NCI-H524 (cell line): ENCODE measurements around the gene UBE2Q2.
"Not testable (repeated sequence)": the region's sequence is repeated elsewhere in the genome, so short reads cannot be mapped to it uniquely, and the experiment has no call there.

Experiments
- DNase-seq, 2 experiments: peaks; one replicate each; lab custom pipeline; 2025; lab: John Stamatoyannopoulos, UW

Gene UBE2Q2

DNA sequence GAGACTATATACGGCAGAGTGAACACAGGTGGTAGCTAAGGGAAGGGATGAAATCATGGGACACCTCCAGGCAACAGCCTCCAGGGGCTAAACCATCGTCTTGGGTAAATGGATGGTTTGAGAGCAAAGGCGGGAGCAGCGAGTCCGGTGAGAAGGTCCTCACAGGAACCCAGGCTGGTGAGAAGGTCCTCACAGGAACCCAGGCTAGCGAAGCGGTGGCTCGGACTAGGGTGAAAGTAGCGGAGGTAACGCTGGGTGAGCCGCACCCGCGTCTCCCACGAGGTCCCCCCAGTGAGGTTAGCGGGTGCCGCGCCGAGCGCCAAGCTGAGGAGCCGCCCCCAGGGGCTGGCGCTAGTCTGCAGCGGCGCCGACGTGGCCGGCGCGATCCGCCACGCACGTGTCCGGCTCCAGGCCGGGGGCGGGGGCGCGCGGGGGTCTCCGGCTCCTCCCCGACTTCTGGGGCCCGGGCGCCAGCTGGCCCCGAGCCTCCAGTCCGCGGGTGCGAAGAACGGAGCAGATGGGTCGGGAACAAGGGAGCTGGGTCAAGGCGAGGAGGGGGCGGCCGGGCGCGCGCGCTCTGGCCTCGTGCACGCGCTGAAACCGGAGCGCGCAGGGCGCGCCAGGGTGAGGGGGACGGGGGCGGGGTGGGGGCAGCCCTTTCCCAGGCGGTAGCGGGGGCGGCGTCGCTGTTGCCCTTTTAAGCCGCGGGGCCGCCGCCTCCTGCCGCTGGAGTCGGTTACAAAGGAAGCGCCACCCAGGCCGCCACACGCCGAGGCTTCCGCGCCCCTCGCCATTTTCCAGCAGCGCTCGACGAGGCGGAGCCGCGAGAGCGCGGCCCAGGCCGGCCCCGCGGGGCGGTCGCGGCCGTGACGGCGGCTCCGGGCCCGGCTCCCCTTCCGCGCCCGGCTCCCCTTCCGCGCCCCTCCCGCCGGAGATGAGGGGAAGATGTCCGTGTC is at the start of gene UBE2Q2:
Gene UBE2Q2, plus strand, starts transcription at position 726 of the 956 bp plus-strand sequence. Its CDS starts 220 bp downstream, at position 946.
- peak; percentile 78 to 89 for DNase-seq

DNA sequence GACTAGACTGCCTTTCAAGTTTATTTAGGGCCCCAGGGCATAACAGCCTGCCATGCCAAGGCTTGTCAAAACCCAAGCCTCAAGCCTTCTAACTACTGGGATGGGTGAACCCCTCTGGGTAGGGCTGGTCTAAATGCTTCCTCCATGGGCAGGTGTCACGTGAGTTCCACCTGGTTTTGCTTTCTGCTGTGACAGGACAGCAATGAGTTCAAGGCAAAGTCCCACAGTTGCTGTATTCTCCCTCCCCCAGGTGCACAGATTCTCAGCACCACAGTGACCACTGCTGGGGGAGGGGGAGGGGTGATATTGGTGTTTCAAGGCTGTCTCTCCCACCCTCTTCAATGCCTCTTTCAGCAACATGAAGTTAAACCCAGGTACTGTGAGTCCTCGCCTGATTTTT is 46.9 kb upstream of the UBE2Q2 start:
- no peak for DNase-seq

GRCh38 chr15:75797146-75797545 is 46.1 kb upstream of the UBE2Q2 start:
- not testable (repeated sequence) for DNase-seq

DNA sequence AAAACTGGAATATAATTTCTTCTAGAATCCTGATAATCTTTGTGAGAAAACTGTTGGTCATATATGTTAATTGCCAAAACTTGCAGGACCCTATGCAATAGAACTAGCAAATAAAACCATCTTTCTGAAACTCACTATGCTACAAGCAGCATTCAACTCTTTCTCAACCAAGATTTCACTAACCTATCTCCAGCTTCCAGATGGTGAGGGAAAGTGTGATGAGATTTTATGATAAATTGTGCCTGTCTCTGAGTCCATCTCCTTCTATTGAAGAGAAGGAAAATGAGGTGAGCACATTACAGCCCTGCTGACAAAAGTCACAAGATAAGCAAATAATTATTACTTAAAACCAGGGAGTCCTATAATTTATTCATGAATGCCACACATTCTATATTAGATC is 44.1 kb upstream of the UBE2Q2 start:
- no peak for DNase-seq

DNA sequence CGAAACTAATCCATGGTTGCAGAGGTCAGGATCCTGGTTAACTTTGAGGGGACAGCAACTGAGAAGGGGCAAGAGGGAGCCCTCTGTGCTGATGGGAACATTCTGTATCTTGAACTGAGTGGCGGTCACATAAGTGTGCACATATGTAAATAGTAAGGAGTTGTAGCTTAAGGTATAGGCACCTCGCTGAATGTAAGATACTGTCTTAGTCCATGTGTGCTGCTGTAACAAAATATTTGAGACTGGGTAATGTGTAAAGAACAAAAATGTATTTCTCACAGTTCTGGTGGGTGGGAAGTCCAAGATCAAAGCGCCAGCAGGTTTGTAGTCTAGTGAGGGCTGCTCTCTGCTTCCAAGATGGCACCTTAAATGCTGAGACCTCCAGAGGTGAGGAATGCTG is 42.8 kb upstream of the UBE2Q2 start:
- not testable (repeated sequence) for DNase-seq

DNA sequence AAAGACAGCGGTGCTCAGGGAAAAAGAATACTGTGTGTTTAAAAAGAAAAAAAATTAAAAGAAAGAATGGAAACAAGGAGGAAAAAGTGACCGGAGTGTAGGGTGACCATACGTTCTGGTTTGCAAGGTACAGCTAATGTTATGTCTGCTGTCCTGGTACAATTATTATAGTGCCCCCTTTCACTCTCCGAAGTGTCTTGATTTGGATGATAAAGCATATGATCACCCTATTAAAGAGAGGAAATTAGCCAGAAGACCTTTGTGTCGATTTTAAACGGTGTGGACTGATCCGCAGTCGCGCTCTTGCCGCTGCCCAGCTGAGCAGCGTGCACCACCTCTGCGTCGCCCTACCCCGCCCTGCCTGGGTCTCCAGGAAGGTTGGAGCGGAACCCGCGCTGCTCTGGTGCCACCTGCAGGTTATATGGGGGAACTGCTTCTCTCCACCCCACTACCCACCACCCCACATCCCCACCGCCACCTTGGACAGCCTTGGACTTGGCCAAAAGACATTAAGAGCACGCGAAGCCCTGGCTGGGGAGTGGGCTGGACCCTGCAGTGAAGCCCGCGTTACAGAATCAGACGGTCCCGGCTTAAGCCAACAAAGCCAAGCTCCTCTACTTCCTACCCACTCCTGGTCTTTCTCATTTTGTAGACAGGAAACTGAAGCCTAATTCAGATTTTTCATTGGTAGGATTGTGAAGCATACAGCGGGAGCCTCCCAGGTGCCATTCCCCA is 41.2 kb upstream of the UBE2Q2 start:
- peak; percentile 69 to 79 for DNase-seq

GRCh38 chr15:75807486-75807885 is 35.8 kb upstream of the UBE2Q2 start:
- DNase-seq = not testable (repeated sequence)

GRCh38 chr15:75808009-75808408 is 35.2 kb upstream of the UBE2Q2 start:
- not testable (repeated sequence) for DNase-seq

DNA sequence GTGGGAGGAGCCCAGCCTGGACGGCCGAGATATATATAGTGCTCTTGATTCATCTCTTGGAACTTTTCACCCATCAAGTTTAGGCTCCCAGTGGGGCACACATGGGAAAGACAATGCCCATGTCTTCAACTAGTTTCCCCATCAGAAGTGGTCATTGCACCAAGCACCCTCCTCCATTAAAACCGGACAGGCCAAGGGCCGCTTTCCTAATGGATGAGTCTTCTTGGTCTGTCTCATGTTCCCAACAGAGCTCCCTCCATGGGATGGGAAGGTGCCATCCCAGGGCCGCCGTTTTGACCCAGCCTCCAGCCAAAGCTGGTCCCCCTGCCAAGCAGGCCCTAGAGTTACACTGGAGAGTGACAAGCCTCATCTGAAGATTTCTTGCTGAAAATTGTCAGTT is 34.7 kb upstream of the UBE2Q2 start:
- DNase-seq = no peak

- DNase-seq = peak; percentile 26 to 54
Observed at GRCh38 chr15:75809986-75810750, 33.1 kb upstream of the UBE2Q2 start.

GRCh38 chr15:75810874-75811498 is 32.3 kb upstream of the UBE2Q2 start:
- no peak for DNase-seq

DNA sequence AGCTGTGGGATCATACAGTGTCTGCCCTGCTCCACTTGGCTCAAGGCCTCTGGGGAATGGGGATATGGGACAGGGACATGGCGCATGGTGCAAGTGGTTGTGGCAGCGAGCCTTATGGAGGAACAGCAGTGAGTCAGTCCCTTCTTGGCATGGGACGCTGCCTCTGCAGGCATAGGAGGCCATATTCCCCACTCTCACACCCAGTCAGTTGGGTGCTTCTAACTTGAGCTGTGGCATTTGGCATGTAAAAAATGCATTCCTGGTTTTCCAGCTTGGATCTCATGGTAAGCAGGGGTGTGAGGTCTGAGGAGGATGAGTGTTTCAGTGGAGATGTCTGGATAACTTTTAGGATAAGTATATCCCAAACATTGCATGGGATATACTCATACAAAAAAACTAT is 31.6 kb upstream of the UBE2Q2 start:
- no peak for DNase-seq

DNA sequence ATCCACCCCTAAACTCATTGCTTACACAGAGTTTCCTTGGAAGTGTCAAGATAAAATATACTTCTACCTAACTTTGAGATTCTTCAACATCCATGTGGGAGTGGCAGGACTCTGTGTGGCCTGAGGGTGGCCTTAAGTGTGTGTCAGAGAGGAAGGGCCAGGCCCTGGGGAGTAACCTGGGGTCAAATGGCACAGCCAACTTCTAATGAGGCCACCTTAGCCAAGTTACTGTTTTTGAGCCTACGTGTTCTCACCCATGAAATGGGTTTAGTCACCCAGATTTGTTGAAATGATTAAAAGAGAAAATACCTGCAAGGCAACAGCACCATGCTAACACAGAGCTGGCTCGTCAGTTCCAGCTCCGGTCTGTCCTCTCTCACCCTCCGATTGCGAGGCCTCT is 28.5 kb upstream of the UBE2Q2 start:
- DNase-seq = no peak

DNA sequence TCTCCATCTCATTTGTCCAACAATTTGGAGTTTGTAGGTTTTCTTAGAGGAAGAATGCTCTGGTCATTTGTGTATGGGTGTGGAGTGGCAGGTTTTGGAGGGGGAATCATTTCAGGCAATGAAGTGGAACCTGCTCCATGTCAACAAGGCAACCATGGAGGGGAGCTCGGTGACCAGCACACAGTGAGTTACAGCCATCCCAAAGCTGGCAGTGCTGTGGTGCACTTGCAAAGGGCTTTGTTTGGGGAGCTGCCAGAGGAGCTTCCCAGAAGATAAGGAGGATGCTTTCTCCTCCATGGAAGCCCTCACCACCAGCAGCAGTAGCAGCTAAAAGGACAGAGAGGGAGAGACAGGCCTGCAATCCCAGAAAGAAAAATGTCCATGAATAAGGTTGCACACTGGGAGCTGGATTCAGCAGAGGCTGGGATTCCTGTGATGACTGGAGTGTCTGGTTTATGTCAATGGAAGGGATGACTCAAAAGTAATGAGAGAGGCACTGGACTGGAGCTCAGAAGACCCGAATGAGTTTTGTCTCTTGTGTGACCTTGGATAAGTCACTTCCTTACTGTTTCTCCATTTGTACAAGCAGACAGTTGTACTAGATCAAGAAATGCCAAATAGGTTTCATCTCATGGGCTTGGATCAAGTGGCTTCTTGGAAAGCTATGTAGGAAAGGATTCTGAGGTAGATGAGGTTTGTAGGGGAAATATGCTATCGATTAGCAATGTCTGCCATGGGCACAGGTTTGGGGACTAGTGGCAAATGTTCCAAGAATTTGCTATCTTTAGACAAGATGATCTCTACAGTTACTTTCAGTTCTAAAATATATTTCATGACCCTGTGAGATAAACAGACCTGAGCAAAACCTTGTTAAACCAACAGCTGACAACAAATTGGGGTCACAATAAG is 27.2 kb upstream of the UBE2Q2 start:
- no peak for DNase-seq

GRCh38 chr15:75817138-75817935 is 25.9 kb upstream of the UBE2Q2 start:
- DNase-seq = no peak

- DNase-seq = no peak
Observed at GRCh38 chr15:75820206-75820605, 23.0 kb upstream of the UBE2Q2 start.

GRCh38 chr15:75821786-75822345 is 21.4 kb upstream of the UBE2Q2 start:
- no peak for DNase-seq

DNA sequence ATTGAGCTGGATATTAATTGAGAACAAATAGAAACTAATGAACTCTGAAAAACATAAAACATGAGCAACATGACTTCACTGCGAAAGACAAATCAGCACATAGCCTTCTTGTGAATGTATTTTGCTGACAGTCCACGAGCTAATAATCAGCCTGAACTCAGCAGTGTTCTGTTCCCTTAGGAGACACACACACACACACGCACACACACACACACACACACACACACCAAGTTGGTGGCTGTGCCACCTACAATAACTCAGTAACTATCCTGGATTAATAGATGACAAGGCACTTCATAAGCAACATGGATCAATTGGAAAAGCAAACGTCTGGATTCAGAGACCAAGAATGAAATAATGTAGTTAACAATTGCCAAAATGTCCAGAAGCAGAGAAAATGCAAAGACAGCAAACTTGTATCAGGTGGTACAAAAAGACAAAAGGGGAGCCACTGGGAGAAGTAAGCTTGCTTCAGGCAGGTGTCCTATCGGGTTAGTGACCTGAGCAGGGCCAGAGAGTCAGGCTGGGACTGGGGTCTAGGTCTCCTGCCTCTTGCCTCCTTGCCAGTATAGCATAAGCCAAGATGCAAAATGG is 20.5 kb upstream of the UBE2Q2 start:
- no peak for DNase-seq
